ENCODE results near the gene AGO1. TPM values are rescaled to one million over a fixed set of nuclear protein-coding genes. Genes with fewer than 3 reads are reported as not detected.

AGO1 gene
- total and polyA plus RNA-seq, 8 donors: 20.8 to 29.7 (median 22.3) TPM

DNA sequence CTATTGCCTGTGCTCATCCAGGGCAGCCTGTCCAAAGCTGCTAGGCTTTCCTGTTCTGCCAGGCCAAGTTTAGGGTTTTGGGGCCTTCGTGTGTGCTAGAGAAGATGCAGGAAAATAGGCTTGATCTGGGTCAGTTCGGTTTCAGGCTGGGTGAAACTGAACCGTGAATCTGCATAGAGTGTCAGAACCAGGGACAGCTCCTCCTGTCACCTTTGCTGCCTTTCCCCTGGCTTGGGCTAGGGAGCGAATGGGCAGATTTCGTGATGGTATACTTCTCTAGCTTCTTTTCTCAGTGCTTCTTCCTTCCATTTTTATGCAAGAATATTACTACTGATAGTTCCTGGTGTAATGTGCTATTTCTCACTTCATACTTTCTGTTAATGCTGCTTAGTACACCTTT is 6.0 kb upstream of the AGO1 start:
- ATAC-seq (peak; percentile 53), DNase-seq (no peak)
- TF ChIP-seq, protein P1, sequence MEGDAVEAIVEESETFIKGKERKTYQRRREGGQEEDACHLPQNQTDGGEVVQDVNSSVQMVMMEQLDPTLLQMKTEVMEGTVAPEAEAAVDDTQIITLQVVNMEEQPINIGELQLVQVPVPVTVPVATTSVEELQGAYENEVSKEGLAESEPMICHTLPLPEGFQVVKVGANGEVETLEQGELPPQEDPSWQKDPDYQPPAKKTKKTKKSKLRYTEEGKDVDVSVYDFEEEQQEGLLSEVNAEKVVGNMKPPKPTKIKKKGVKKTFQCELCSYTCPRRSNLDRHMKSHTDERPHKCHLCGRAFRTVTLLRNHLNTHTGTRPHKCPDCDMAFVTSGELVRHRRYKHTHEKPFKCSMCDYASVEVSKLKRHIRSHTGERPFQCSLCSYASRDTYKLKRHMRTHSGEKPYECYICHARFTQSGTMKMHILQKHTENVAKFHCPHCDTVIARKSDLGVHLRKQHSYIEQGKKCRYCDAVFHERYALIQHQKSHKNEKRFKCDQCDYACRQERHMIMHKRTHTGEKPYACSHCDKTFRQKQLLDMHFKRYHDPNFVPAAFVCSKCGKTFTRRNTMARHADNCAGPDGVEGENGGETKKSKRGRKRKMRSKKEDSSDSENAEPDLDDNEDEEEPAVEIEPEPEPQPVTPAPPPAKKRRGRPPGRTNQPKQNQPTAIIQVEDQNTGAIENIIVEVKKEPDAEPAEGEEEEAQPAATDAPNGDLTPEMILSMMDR (IDR thresholded peaks at IDR 0.05): no peak
- intact Hi-C loops (cut with DNase I): no loop called here
- Histone ChIP-seq H3K4me1 (no peaks in the 10 kb centered on the region), H3K4me3 (no peak overlapping the region), H3K9me3 (no peaks in the 10 kb centered on the region), H3K27me3 (no peaks in the 10 kb centered on the region), H3K36me3 (no peaks in the 10 kb centered on the region), H3K27ac (no peak overlapping the region)

GRCh38 chr1:35881850-35882273 is 1.1 kb upstream of the AGO1 start:
- intact Hi-C loops (cut with DNase I): no loop called here
- H3K27ac ChIP-seq: no peak overlapping the region
- H3K27me3 ChIP-seq: no peaks in the 10 kb centered on the region
- no peak for ATAC-seq
- H3K9me3 ChIP-seq: no peaks in the 10 kb centered on the region
- no peak for DNase-seq
- TF ChIP-seq, protein P1 (IDR thresholded peaks at IDR 0.05): no peak
- H3K4me3 ChIP-seq: no peak overlapping the region
- H3K4me1 ChIP-seq: peaks cover 0 to 39% of the 10 kb centered on the region in 2 donors
- no peaks in the 10 kb centered on the region for H3K36me3 ChIP-seq

- Histone ChIP-seq H3K9me3 (no peaks in the 10 kb centered on the region), H3K27me3 (no peaks in the 10 kb centered on the region), H3K36me3 (no peaks in the 10 kb centered on the region), H3K4me3 (peak overlapping the region in 1 of 2 donors; percentile 80), H3K4me1 (peaks cover 0 to 46% of the 10 kb centered on the region in 2 donors), H3K27ac (peak overlapping the region in 1 of 2 donors; percentile 76)
- DNase-seq: no peak
- intact Hi-C loops (cut with DNase I): no loop called here
- ATAC-seq: no peak
- TF ChIP-seq, protein P1 (IDR thresholded peaks at IDR 0.05): no peak
These were observed 444 bp upstream of the AGO1 start for GRCh38 chr1:35882586-35882944.

GRCh38 chr1:35883635-35884101 is 659 bp downstream of the AGO1 start:
- ATAC-seq (peak; percentile 42), DNase-seq (peak; percentile 37 to 82 (median 60))
- TF ChIP-seq, protein P1 (IDR thresholded peaks at IDR 0.05): no peak
- H3K27ac ChIP-seq: peak overlapping the region; percentile 37 to 76
- peaks cover 0 to 55% of the 10 kb centered on the region in 2 donors for H3K4me1 ChIP-seq
- H3K36me3 ChIP-seq: peaks cover 0 to 6% of the 10 kb centered on the region in 2 donors
- intact Hi-C loops (cut with DNase I): no loop called here
- peak overlapping the region; percentile 80 to 98 for H3K4me3 ChIP-seq
- H3K9me3 ChIP-seq: no peaks in the 10 kb centered on the region
- H3K27me3 ChIP-seq: no peaks in the 10 kb centered on the region

DNA sequence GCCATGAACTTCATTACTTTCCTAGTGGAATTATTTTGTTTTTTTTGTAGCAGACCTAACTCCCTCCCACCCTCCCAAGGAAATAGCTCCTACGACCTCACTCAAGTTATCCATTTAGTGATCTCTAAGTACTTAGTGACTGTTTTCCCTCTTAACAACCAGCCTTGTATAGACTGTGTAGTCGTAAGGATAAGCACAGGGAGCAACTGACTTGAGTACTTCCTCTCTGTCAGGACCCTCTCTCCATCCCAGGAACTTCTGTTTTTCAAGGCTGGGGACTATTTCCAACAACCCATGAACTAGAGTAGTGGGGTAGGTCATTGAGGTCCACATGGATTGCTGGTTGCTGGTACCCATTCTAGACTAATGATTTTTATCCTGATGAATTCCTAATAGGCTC is 1.9 kb downstream of the AGO1 start:
- Histone ChIP-seq H3K36me3 (peaks cover 0 to 18% of the 10 kb centered on the region in 2 donors), H3K27me3 (no peaks in the 10 kb centered on the region), H3K27ac (no peak overlapping the region), H3K4me3 (no peak overlapping the region), H3K4me1 (peaks cover 0 to 55% of the 10 kb centered on the region in 2 donors), H3K9me3 (no peaks in the 10 kb centered on the region)
- ATAC-seq (no peak), DNase-seq (no peak)
- TF ChIP-seq, protein P1 (IDR thresholded peaks at IDR 0.05): no peak
- intact Hi-C loops (cut with DNase I): no loop called here

Data from left lung (tissue), 10 donors.